SKM-1 treated with dmso at 0.1 percent for 144 hours (cell line): ENCODE measurements around the gene MEF2D.

Source experiments
- DNase-seq: peaks from one replicate; lab custom pipeline; 2025; ENCODE audit not compliant: unreplicated experiment; lab: John Stamatoyannopoulos, UW

The MEF2D gene

GRCh38 chr1:156525071-156525501, 24.5 kb upstream of the MEF2D start:
- DNase-seq, result no peak

DNA sequence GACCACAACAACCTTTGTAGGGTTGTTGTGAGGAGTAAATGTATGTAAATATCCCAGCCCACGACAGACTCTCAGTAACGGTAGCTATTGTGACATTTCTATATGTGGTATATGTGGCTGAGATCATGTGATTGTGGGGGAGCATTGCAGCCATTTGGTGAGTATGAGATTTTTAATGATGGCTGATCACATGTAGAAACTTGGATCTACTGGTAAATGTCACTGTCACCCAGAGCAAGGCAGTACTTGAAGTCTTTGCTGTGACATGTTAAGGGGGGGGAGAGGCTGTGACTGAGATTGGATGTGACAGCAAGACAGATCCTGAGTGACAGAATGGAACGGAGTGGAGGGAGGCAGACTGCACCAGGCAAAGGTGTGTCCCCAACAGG, 23.9 kb upstream of the MEF2D start:
- DNase-seq, result peak; percentile 75

GRCh38 chr1:156523801-156524480, 23.4 kb upstream of the MEF2D start:
- DNase-seq, result no peak

DNA sequence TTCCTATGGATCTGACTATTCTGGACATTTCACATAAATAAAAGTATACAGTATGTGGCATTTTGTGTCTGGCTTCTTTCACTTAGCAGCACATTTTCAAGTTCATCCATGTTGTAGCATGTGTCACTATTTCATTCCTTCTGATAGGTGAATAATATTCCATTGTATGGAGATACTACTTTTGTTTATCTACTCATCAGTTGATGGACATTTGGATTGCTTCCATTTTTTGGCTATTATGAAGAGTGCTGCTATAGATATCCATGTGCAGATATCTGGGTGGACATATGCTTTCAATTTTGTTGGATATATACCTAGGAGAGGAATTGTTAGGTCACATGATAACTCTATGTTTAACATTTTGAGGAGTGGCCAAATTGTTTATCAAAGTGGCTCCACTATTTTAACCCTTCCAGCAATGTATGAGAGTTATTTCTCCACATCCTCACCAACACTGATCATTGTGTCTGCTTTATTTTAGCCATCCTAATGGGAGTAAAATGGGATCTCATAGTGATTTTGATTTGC, 21.9 kb upstream of the MEF2D start:
- DNase-seq, result no peak

- no peak for DNase-seq
Observed at GRCh38 chr1:156517748-156518147, 17.2 kb upstream of the MEF2D start.

GRCh38 chr1:156516821-156517220, 16.2 kb upstream of the MEF2D start:
- DNase-seq, result no peak

DNA sequence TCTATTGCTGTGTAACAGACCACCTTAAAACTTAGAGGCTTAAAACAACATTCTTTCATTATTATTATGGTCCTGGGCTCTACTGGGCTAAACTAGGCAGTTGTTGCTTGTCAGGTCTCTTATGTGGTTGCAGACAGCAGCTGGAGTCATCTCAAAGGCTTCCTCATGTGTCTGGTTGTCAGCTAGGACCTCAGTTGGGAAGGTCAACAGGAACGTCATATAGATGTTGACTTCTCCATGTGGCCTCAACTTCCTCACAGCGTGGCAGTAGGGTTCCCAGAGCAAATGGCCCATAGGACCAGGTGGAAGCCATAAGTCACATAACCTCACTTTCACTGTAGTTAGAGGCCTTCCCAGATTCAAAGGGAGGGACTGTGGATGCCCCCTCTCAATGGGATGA, 15.4 kb upstream of the MEF2D start:
- peak; percentile 57 for DNase-seq

- no peak for DNase-seq
Observed at GRCh38 chr1:156513185-156513584, 12.6 kb upstream of the MEF2D start.

- DNase-seq, result no peak
Observed at GRCh38 chr1:156511644-156512043, 11.1 kb upstream of the MEF2D start.

DNA sequence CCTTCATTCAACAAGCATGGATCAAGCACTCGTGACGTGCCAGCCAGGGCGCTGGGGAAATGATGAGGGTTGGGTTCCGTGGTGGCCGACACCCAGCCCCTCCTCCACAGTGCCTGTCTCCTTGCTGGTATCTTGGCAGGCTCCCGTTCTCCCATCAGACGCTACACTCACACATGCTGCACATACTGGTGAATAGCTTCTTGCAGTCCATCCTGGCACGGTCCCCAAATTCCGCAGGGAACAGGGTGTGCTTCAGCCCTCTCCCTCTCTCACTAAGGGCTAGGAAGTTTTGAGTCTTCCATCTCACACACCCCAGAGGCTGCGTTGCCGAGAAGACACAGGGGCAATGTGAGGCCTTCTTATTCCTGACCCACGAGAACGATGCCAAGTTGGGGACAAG, 10.1 kb upstream of the MEF2D start:
- DNase-seq, result no peak

- no peak for DNase-seq
Observed at GRCh38 chr1:156509424-156510034, 9.0 kb upstream of the MEF2D start.

DNA sequence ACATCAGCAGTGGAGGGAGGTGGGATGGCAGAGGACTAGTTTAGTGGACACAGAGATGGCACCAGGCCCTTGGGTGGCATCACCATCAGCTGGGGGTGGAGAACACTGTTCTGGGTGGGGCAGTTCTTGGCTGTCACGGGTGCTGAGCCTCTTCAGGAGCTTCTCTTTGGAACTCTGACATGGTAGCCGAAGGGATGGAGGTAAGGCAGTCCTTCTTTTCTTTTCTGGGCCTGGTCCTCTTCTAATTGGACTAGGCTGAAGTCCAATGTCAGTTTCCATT, 8.3 kb upstream of the MEF2D start:
- no peak for DNase-seq

- DNase-seq, result peak; percentile 62
Observed at GRCh38 chr1:156508205-156508954, 7.8 kb upstream of the MEF2D start.

GRCh38 chr1:156506450-156506849, 5.9 kb upstream of the MEF2D start:
- no peak for DNase-seq

DNA sequence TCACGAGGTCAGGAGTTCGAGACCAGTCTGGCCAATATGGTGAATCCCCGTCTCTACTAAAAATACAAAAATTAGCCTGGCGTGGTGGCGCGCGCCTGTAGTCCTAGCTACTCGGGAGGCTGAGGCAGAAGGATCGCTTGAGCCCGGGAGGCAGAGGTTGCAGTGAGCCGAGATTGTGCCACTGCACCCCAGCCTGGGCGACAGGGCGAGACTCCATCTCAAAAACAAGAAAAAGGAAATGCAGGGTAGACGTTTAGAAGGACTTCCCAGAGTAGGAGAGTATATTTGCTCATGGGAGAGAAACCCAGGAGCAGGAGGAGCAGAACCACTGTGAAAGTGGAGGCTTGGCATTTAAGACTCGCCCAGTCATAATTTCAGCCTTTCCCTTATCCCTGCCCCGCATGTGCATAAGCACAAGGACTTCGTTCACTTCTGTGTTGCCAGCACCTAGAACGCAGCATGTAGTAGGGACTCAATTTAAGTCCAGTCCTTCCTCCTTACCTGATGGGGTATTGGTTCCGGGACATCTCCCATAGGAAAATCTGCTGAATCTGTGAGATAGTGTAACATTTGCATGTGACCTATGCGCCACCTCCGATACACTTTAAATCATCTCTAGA, 5.2 kb upstream of the MEF2D start:
- DNase-seq, result no peak

GRCh38 chr1:156504821-156505678, 4.5 kb upstream of the MEF2D start:
- peak; percentile 99 for DNase-seq

GRCh38 chr1:156504438-156504813, 3.9 kb upstream of the MEF2D start:
- DNase-seq, result no peak

DNA sequence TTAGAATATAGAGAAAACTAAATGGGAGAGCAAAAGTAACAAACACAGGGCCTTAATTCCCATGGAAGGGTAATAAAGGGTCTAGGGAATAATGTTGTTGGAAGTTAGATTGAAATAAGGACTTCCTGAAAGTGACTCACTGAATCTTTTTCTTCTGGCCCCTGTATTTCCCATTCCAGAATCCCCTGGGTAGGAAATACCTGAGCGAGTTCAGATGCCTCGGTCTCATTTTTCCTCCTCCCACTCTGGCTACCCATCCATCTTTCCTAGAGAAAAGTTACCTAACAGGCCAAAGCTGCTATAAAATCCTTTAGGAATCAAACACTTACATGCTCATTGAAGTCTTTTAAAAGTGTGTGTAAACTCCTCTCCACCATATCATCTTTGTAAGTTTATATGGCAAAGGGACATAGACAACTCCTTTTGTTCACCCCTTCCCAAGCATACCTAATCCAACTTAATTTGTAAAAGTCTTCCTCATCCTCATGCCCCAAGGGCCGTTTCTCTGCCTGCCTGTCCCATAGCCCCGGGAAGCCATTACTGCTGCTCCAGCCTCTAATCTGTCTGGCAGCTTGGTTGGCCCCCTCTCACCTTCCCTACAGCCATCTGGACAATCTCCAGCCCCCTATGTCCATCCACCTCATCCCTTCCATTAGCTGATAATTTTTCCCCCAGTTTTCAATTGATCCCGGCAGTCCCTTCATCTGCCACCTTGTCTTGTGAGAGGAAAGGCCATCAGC, 3.3 kb upstream of the MEF2D start:
- no peak for DNase-seq

- peak; percentile 35 for DNase-seq
Observed at GRCh38 chr1:156502894-156503697, 2.5 kb upstream of the MEF2D start.
